DMS79 treated with DMSO at 0.1 percent for 48 hours (cell line): ENCODE measurements around the gene ACOT7.

Experiments used
- DNase-seq: peaks from one replicate; lab custom pipeline; 2025; lab: John Stamatoyannopoulos, UW

Gene ACOT7

DNA sequence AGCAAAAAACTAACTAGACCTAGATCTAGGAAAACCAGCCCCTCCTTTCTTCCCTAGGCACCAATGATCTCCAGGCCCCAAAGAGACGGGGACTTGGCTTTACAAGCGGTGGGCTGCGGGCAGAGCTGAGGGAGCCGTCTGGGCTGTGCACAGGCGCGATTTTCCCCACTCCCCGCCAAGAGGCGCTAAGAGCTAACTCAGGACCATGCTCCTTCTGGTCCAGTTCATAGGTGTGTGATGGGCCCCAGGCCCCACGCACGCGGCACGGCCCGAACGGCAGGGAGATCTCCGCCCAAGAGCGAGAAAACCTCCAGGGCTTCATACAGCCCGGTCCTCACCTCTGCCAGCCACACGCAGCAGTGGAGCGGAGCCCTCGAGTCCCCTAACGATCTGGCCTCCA is 125.2 kb downstream of the ACOT7 start:
- no peak for DNase-seq

DNA sequence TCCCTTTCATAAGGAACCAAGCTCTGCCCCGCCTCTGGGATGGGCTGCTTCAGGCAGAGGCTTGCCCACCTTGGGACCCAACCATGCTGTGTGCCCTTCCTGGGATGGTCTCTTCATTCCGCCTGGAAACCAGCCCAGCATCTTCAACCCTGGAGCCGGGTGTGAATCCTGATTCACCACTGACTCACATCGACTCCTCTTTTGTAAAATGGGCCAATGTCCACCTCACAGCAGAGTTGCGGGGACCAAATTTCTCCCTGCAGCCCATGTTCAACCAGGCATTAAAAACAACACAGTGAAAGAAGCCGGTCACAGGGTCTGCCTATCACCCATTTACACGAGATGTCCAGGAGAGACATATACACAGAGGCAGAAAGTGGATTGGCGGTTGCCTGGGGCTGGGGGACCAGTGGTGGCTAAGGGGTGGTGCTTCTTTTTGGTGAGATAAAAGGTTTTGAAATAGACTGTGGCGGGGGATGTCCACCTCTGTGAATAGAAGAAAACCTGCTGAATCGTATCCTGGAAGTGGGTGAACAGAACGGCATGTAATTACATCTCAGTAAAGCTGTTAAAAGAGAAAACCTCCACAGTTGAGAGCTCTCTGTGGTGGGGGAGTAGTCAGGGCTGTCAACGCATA is 125.8 kb downstream of the ACOT7 start:
- no peak for DNase-seq

DNA sequence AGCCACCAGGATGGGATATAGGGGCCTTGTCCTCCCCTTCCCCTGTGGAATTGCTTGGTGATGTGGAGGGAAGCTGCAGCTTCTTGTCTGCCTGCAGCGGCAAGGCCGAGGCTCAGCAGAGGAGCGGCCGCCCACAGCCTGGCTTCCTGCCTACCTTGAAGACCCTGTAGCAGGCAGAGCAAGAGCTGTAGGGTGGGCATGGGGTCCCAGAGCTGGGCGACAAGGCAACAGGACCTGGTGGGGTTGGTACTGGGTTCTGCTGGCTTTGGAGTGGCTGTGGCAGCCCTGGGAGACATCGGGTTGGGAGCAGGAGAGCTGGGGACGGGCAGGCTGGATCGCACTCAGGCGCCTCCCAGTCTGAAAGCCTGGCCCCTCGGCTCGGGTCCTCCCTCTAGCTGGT is 126.9 kb downstream of the ACOT7 start:
- DNase-seq = no peak

DNA sequence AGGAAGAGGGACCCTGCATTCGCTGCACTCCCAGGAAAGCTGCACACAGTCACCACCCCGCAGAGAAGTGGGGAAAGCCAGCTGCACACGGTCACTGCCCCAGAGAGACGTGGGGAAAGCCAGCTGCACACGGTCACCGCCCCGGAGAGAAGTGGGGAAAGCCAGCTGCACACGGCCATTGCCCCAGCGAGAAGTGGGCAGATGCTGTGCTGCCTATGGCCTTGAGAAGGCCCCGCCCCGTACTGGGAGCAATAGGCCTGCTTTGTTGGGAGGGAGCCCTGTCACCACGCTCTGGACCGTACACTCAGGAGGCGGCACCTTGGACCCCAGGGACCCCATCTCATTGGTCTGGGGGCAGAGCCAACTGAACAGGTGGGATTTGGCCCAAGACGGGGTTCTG is 128.4 kb downstream of the ACOT7 start:
- no peak for DNase-seq

DNA sequence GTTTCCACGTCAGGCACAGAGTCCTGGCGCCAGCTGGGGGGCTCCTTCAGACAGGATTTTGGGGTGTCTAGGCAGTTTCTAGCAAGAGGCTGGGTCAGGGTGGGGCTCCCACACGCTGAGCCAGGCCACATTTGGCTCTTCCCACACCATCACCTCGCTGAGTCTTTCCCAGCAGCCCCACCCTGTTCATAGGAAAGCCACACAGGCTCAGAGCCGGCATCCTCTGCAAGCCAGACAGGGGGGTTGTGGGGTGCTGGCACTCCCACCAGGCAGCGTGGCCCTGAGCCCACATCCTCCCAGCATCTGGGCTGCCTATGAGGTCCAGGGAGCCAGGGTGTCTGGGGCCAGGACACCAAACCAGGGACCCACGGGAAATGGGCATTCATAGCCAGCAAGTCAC is 129.9 kb downstream of the ACOT7 start:
- no peak for DNase-seq

DNA sequence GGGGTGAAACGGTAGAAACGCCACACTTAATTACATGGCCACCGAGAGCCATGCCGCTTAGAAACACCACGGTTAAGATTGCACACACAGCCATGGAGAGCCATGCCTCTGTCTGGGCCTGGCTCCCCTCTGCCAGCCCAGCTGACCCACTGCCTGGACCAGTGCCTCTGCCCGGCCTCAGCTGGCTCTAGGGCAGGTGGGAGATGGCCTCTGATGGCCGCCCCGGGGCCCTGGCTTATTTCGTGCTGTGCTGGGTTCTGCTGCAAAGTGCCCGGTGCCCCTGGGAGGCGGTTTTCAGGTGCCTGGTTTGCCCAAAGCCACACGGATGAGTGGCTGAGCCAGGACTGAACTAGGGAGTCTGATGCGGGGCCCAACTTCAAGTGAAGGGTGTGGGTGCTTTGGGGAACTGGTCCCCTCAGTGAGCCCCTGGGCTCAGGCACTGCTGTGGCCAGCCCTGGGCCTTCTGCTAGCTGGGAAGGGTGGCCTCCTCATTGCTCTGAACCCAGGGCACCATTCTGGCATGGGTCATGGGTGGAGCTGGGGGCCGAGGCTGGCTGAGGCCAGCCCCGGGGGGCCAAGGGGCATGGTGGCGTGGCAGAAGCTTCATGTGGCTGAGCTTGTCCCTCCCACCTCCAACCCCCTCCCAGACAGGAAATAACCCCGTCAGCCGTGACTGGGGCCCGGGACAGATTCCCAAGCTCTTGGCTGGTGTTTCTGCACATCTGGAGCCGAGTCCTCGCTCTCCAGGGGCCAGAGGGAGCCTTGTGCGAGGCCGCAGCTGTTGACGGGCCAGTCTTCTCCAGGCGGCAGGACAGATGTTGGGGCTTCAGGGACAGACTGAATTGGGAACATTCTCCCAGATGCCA is 130.8 kb downstream of the ACOT7 start:
- DNase-seq = no peak

DNA sequence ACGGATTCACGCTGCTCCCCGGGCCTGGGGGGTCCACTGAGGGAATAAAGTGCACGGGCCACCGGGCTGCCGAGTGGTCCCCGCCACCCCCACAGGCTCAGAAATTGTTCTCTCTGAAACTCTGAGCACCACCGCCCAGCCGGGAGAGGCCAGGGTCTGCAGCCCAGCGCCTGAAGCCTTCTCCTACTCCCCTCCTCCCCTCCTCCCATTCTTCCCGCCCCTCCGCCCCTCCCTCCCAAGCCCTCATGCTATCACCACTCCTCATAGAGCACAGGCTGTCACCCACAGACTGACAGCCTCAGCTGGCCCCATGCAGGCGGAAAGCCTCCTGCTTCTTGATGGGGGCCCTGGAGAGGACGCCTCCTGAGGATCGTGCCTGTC is 132.0 kb downstream of the ACOT7 start:
- DNase-seq = peak; percentile 34

DNA sequence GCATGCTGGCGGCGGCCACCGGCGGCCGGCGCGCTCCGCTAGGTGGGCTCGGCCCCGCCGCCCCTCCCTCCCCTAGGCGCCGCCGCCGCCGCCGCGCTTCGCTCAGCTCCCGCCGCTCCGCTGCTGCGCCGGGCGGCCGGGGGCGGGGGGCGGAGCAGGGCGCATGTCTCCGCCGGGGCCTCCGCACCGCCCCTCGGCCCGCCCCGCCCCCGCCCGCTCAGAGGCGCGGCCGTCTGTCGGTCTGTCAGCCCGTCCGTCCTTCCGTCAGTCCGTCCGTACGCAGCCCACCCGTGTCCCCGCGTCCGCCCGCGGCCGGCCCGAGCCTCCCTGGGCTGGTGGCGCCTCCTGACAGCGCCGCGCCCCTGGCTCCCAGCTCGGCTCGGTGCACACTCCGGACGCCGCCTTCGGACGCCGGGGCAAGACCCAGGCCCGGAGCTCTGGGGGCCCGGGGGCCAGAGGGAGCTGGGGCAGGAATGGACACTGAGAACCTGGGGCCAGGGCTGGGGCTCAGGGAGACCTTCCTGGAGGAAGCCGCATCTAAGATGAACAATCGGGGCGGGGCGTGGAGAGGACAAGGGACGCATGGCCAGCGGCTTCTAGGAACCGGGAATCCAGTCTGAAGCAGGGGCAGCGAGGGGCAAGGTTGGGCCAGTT is 132.5 kb downstream of the ACOT7 start, which contains the start of gene GPR153:
Gene GPR153 (minus strand): TSS at position 138 of the 654 bp plus-strand sequence. CDS start 6,193 bp downstream, outside the sequence.
- DNase-seq = peak; percentile 34

DNA sequence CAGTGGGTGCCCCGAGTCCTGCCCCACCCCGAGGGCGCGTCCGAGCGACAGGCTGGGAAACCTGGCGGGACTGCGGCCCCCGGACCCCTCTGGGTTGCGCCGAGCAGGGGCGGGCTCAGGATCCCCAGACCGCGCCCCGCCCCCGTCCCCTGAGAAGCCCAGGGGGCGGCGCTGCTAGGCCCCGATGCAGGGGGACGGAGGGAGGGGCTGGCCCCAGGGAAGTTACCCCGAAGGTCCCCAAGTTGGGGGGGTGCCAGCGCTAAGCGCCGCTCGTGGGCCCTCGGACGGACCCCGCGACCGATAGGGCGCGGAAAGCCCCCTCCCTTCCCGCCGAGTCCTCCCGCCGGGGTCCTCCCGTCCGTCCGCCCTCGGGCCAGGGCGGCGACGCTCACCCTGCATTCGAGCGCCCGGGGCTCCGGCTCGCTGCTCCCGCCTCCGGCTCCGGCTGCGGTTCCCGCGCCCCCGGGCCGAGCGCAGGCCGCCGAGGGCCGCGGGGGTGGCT is 133.1 kb downstream of the ACOT7 start:
- no peak for DNase-seq

DNA sequence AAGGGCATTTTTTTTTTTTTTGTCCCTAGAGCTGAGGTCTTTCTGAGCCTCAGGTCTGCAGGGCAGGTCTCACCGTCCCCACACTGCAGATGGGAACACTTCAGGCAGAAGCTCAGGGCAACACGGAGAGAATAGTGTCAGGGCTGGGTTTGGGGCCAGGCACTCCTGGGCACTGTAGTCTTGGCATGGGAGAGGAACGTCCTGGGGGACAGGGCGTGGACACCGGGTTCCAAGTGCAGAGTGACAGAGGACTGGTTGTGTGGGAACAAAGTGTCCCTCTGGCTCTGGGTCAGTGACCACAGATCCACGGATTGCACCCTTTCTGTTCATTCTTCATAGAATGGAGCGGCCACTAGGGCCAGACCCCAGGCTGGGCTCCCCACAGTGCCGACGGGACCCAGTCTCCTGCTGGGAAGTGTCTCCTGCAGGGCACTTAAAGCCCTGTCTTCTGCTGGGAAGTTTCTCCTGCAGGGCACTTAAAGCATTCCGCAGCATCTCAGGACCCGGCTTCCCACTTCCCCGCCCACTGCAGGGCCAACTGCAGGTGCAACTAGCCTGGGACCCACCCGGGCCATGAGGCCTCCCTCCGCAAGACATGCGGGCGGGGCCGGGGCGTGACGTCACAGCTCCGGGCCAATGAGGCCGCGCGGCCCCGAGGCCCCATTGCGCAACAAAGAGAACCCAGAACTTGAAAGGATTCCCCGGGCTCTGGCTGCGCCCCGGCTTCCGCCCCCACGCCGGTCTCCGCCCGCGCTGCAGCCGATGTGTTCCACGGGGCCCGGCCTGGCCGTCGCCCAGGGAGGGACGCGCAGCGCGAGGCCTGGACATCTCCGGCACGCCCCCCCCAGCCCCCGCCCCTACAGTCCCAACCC is 133.8 kb downstream of the ACOT7 start:
- DNase-seq = peak; percentile 56

DNA sequence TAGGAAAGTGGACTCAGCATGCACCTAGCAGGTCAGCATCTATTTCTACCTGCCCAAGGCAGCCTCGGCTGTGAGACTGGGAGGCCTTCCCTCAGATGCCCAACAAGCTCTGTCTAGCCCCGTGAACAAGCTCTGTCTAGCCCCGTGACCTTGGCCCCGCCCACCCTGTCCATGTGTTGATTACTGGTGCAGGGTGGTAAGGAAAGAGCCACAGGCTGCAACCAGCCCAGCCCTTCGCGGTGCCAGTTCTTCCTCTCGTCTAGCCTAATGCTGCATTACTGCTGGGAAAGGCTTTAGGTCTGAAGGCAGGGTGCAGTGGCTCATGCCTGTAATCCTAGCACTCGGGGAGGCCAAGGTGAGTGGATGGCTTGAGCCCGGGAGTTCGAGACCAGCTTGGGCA is 134.9 kb downstream of the ACOT7 start:
- no peak for DNase-seq

DNA sequence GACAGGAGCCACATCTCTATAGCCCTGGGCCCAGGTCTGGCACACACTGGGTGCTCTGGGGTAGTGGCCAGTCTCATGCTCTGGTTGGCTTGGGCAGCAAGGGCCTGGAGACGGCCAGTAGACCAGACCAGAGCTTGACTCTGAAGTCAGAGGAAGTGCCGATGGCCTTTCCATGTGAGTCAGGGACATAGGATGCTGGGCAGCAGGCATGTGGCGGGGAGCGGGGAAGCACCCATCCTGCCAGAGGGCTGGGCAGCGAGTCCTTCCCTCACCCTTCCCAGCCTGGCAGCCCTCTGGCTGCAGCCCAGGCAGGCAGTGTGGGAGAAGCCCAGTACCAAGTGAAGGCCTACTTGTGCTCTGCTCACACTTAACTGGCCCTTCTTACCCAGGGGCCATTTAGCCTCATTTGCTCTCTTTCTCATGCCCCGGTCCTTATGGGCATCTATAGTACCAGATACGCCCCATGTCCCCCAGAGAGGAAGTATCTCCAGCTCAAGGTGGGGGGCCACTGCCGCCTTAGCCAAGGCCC is 136.0 kb downstream of the ACOT7 start:
- DNase-seq = no peak

DNA sequence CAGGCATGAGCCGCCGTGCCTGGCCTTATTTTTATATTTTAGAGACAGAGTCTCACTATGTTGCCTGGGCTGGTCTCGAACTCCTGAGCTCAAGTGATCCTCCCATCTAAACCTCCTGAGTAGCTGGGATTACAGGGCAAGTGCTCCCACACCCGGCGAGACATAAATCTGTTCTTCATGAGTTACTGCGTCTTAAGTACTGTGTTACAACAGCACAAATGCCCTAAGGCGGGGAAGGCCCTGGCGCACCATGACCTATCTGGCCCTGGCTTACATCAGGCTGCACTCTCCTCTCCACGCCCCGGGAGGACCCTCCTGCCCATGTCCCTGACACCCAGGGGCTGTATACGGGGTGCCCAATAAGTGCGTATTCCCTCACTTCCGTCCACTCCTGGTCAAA is 136.9 kb downstream of the ACOT7 start:
- no peak for DNase-seq

DNA sequence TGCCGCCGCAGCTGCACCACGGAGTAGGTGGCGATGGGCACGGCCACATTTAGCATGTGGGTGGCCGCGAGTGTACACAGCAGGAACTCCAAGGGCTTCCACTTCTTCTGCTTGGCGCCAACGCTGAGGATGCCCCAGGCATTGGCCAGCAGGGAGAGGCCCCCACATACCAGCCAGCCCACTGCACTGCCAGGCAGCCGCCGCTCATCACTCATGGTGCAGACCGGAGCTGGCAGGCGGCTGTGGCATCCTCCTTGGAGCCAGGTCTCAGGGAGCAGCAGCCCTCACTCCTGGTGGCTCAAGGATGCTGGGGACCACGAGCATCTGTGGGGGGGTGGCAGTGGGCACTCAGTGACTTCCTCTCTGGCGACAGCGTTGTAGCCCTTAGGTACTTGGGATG is 138.9 kb downstream of the ACOT7 start:
- no peak for DNase-seq

DNA sequence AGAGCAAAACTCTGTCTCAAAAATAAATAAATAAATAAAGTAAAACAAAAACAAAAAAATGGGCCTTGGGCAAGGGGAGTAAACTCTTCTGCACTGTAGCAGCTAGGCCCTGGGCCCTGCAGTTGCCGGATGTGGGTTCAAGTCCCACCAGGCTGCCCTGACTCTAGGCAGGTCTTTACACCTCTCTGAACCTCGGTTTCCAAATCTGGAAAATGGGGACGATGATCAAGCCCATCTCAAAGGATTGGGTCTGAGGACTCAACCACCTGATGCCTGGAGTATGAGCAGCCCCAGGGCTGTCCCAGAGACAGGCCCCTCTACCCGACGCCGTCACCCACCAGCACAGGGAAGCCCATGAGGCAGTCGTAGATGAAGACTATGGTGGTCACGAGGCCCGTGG is 140.2 kb downstream of the ACOT7 start:
- no peak for DNase-seq

DNA sequence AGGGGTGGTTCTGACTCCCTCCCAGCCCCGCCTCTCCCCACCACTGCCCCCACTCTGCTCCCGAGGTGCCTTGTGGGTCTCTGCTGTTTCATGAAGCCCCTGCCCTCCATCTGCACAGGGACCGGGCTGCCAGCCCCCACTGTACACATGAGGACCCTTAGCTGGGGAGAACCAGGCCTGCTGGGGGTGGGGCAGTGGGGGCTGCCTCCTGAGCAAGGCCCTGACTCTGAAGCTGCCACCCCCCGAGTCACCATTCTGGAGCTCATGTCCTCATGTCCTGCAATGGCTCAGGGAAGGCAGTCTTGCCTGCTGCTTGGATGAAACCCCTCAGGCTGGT is 141.2 kb downstream of the ACOT7 start:
- no peak for DNase-seq

DNA sequence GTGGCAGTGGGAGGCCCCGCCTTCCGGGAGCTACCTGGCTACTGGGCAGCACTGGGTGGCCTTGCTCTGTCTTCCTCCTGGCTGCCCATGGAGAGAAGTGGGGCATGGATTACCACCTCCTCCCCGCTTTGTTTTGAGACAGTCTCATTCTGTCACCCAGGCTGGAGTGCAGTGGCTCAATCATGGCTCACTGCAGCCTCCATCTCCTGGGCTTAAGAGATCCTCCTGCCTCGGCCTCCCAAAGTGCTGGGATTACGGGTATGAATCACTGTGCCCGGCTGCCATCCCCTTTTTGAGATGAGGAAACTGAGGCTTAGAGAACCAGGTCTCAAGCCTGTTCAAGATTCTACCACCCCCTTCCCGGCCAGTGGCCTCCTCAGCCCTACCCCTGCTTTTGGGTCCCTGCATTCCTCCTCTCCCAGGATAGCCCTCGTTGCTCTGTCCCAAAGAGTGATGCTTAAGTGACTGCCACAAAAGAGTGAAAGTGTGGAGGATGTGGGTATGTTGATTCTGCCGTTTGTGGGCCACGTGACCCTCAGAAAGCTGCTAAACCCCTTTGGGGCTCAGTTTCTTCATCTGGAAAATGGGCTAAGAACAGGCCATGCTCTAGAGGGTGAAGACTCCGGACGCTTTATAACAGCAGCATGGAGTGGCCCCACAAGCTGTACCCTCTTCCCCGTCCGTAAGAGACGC is 141.7 kb downstream of the ACOT7 start:
- no peak for DNase-seq

DNA sequence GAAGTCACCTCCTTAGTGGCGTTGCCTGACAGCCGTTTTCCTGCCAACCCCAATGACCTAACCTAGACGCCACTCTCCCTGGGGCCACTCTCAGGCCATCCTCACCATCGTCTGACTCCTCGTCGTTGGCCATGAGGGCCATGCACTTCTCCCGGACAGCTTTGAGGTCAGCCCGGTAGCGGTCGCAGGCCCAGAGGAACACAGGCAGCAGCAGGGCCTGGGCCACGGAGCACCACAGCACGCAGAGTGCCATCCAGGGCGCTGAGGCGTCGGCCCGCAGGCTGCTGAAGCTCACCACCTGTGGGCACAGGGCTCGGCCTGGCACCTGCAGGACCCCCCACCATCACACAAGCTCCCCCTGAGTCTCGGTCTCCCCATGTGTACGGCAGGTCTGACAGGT is 142.3 kb downstream of the ACOT7 start:
- DNase-seq = no peak

DNA sequence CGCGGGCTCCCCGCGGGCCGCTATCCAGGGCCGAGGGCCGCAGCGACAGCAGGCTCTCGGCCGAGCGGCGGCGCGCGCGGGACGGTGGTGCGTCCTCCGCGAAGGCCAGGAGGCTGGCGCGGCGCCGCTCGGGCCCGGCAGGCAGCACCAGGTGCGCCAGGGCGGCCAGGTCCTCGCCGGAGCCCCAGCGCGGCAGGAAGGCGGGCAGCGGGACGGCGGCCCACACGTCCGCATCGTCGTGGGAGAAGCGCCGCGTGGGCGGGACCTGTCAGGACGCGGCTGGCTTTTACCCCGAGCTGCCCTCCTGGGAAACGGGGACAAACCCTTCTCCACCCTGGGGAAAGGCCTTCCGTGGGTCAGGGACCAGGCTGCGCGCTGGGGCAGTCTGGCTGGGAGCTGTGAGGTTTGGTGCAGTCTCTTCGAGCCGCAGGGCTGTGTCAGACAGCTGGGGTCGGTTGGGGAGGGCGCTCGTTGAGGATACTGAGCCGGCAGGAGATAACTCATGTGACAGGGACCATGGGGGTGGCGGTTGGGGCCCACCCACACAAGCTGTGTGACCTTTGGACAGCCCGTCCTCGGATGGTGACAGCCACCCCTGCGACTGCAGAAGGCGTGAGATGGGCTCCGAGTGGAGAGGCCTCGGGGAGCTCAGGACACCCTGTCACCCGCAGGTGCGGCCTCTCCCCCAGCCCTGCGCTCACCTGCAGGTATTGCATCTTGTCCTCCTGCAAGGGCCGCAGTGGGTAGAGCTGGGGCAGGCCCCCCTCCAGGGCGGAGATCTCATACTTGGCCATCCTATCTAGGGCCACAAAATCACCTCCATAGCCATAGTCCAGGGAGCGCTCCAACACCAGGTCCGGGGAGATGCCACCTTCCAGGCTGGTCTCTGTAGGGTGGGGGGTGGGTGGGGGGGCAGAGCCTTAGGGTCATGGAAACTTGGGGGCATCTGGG is 143.6 kb downstream of the ACOT7 start:
- no peak for DNase-seq
